Activated CD4-positive, alpha-beta T cell treated with anti-CD3 and anti-CD28 coated beads for 4 hours (primary cell): ENCODE results near the gene PLA1A.

Experiments
- DNase-seq, 2 donors: peaks; one replicate each; pipeline ENCODE4 v3.0.0-alpha.2; 2020

The PLA1A gene

DNA sequence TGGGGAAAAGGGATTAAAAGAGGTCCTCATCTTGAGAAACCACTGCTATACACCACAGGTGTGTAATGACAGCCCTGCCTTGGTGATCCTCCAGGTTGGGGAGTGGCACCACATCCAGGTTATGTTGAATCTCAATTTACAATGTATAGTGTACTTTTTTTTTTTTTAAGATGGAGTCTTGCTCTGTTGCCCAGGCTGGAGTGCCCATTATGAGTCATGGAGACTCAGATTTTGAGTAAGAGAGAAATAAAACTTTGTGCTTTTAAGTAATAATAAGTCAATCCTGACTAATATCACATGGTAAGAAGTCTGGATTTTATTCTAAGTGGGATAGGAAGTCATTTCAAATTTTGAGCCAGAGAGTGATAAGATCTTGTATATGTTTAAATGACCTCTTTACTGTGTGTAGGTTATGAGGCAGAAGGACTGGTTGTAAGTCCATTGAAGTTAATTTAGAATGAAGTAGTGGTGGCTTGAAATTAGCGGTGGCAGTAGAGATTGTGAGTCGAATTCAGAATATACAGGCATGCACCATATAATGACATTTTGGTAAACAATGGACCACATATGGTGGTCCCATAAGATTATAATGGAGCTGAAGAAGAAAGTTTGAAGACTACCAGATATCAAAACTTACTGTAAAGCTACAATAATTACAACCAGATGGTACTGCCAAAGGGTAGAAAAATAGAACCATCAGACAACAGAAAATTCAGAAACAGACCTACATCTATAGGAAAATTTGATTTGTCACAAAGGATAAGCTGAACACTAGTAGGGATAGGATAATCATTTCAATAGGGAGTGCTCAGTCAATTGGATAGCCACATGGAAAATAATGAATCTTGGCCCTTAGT lies 42.0 kb downstream of the PLA1A start:
- no peak for DNase-seq

DNA sequence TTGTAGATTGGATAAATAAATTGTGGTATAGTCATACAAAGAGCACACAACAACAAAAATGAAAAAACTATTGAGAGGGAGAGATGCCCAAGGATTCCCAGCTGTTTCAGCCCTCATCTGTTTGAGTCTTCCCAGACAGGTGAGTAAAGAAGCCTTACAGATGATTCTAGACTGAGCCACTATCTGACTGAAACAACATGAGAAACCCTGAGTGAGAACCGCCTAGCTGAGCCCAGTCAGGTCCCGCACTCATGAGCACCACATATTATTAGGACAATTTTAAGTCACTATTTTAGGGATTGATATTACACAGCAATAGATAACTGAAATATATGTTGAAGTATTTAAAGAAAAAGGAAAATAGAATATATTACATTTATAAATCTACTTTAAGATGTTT lies 43.7 kb downstream of the PLA1A start:
- no peak for DNase-seq

DNA sequence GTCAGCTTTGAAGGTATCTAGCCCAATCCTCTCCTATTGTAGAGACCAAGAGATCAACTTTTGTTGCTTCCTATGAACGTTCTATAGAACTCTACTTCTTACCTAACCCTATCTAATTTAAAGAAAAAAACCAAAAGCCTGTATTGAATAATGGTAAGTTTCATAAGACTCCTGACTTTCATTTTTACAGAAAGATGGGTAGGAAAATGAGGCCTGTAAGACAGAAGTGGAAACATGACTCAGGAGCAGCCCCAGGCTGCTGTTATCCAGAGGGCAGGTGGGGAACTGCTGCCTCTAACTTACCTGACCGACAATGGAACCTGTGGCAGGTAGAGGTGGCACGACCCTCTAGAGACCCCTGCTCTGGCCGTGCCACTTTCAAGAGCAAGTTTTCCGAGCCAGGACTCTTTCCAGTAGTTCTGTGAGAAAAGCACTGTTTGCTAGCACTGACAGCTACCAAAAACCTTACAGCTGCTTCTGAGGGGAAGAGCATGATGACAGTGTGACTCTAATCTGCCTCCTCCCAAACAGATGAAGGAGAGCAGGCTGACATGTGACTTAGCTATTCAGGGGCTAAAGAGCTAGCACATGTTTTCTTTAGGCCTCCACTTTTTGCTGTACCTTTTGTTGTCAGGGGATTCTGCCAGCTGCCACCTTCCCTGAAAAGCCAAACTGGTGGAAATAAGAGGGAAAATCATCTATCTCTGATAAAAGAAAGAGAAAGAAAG lies 45.2 kb downstream of the PLA1A start:
- no peak for DNase-seq

DNA sequence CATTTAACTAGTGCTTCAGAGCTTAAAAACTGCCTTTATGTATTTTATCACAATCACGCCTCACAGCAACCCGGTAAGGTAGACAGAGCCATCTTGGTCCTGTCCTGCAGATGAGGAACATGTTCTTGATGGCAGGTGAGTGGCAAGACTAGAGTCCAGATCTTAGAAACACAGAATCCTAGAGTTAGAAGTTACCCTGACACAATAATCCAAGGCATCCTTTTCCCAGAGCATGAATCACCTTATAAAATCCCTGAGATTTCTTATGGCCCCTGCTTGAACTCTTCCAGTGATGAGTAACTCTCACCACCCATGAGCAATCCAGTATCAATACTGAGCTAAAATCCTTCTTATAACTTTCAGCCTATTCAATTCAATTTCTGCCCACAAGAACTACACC lies 45.8 kb downstream of the PLA1A start:
- no peak for DNase-seq

DNA sequence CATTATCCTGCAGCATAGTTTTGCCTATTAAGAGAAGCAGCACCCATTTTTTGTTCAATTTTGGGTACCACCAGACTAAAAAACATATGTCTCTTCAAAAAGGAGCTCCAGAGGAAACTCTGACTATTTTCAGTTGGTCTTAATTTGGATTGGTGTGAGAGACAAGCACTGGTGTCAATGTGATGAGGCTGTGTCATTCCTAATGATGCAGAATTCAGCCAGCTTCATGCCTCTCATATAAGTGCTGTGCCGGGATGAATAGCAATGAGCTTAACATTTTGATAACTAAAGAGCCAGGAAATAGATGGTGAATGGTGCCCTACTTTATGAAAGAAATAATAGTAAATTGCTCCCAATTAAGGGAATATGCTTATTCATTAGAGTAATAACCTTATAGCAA lies 46.8 kb downstream of the PLA1A start:
- DNase-seq: no peak

DNA sequence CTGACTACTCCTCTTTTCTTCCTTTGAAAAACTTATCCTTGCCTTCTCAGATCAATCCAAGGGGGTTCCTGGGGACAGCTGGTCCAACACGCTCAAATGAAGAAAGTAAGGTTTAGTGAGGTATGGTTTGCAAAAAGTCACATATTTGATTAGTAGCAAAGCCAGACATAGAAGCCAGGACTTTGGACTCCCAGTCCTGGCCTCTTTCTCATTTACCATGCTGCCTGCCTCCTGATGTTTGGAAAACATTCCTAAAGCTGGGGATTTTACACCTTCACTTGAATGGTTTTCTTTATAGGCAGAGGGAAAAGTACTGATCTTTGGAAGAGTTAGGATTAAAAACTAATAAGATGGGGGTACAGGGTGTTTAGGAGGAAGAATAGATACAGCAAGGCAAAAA lies 48.1 kb downstream of the PLA1A start:
- DNase-seq: no peak

DNA sequence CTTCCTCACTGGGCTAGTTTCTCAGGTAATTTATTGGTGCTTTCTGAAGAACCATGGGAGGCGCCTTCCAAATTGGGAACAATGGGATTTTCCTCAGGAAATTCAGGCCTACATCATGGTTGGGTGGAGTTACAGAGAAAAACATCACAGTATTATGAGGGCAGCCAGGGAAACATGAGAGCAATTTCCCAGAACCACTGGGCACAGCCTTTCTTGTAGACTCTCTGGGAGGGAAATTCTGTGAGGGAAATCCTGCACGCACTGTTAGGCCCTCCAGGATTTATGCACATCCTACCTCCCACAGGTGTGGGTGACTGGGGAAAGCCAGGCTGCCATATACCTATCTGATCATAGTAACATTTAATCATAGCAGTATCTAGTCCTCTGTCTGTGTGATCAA lies 49.5 kb downstream of the PLA1A start:
- no peak for DNase-seq

DNA sequence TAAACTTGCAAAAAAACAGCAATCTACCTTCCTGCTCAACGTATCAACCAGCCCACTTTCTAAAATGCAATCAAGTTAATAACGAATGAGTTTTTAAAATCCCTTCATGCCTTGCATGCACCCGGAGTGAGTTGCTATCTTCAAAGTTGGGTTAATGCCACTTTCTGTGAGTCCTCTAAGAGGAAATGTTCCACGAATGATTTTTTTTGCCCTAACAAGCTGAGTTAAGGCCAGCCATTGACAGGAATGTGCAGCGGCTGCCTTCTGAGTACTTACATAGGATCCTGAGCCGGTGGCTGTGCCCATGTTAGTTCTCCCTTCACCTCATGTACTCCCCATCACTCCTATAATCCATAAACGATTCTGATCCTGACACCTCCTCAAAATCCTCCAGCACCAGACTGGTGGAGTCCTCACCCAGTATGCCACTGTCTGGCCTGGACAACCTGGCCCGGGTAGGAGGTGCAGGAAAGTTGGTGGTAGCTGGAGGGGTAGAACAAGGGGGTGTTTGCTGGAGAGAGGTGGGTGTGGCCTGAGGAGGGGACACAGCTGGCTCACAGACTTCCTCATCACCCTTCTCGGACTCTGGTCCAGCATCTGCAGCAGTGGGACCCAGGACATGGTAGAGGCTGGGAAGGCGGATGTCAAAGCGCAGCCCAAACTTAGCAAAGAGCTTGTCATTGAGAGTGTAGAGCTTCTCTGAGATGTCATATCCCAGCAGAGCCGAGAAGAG lies 50.3 kb downstream of the PLA1A start:
- DNase-seq: no peak

DNA sequence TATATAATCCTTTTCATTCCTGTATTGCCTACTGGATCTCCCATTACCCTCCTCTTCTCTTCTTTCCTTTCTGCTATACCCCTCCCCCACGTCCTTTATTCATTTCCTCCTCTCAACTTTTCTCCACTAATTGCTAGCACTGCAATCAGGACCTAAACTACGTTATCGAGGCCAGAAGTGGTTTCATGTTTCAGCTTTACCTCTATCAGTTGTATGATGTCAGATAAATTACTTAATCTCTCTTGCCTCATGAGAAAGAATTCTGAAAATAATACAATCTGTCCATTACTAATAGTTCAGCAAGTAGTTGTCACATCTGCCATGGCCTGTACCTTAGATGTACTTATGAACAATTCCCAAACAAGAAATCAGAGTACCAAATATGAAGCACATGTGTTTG lies 52.1 kb downstream of the PLA1A start:
- DNase-seq: no peak

DNA sequence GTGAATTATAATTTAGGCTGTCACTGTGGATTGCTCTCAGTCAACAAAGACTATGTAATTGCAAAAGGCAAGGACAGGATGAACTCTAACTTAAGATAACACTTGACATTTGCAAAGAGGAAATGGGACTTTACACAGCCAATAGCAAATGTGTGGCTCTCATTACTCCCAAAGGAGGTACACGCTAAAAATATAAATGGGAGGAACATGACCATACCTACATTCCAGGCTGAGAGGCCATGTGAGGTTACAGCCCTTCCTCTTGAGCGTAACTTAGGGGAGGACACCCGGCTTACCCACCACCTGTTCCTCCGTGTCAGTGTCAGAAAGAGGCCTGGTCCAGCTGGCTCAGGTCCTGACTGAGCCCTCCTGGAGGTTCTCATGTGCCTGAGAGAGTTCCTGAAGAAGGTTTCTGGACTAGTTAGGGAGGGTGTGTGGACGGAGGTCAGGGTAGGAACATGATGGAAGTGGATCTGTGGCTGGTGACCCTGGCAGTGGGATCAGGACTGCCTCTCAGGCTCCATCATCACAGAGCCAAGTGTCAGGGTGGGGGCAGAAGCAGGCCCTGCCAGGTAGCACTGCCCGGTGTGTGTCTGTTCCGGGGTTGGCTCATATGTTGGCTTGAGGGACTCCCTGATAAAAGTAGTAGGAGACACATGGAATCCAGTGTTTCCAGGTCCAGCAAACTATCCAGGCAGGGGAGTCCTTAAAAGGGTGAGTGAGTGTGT lies 54.8 kb downstream of the PLA1A start:
- DNase-seq: no peak

DNA sequence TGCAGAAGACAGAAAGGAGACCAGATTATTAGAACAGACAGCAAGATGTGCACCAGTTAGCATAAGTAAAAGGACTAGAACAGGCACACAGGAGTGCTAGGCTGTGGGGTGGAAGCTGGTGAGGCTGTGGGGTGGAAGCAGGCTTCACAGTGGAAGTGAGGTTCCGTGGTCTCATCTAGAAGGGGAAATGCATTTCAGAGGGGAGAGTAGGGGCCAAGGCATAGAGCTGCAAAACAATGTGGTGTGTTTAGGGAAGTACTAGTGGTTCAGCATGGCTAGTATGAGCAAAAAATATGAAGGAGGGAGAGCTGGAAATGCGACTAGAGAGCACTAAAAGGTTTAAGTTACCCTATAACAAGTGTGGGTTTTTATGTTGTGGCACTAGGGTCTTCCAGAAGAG lies 56.2 kb downstream of the PLA1A start:
- no peak for DNase-seq

DNA sequence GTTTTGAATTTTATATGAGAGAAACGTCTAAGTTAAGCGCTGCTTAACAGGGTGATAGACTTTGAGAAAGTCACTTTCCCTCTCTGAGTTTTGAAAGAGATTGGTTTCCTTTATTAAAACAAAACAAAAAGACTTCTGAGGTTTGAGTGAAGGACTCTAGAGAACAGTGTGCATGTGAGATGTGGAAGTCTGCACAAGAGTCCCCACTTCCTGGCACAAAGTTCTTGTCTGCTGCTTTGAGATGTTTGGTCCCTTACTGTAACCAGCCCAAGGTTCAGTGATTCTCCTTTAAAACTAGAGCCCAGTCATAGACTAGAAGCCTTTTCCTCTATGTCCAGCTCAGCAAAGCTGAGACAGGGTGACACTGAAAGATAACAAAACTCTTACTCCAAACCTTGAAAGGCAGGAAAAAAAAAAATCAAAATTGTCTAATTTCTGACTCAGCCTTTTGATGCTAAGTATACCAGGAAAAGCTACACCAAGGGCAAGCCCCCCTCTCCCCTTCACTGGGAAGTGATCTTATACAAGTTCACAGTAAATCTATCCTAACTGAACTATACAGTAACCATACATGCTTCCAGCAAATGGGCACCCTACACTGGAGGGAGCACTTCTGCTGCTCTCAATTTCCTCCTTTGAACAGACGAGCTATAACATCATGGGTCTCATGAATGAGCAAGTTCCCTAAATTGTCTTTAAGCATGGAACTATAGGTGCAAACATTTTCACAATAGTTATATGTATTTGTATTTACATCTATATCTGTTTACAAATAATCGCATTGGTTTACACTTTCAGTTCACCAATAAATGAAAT lies 60.4 kb downstream of the PLA1A start:
- DNase-seq: no peak

DNA sequence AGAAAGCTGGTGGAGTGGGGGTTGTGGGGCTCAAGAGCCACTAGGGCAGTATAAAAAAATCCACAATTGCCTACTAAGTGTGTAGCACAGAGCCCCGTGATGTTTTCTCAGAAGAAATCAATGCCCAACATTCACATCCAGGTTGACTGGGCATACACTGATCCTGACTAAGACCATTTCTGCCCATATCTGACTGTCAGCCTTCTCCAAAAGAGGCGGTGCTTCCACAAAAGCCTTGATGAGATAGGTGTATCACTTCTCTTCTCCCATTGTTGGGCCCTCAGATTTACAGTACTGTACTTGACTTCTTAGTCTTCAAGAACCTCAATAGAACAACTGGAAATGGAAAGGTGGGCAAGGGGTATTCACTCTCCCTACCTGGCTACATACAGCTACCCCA lies 61.3 kb downstream of the PLA1A start:
- DNase-seq: no peak

DNA sequence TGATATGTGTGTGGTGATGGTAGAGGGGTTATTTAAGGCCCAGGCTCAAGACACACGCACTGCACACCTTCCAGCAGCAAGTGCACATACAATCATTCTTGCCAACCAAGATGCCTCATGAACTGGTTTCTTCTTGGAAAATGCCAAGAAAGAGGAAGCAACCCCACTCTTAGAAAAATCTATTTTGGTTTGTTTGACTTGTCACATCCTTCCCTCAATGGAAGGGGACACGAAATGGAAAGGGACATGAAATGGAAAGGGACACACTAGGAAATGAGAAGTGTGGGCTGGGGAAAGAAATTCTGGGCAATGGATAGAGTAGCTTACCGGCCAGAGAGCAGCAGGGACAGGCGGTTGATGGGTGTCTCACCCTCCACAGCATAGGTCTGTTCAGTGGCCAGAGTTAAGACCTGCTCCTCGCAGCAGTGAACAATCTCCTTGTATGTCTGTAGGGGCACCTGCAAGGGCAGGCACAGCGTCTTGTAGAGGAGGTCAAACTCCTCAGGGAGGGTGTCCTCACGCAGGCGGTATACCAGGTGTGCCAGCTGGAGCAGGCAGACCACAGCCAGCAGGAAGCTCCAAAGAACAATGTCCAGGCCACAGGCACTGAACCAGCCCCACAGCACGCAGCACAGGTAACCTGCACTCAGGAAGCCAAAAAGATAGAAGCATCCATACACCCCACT lies 62.1 kb downstream of the PLA1A start:
- no peak for DNase-seq

DNA sequence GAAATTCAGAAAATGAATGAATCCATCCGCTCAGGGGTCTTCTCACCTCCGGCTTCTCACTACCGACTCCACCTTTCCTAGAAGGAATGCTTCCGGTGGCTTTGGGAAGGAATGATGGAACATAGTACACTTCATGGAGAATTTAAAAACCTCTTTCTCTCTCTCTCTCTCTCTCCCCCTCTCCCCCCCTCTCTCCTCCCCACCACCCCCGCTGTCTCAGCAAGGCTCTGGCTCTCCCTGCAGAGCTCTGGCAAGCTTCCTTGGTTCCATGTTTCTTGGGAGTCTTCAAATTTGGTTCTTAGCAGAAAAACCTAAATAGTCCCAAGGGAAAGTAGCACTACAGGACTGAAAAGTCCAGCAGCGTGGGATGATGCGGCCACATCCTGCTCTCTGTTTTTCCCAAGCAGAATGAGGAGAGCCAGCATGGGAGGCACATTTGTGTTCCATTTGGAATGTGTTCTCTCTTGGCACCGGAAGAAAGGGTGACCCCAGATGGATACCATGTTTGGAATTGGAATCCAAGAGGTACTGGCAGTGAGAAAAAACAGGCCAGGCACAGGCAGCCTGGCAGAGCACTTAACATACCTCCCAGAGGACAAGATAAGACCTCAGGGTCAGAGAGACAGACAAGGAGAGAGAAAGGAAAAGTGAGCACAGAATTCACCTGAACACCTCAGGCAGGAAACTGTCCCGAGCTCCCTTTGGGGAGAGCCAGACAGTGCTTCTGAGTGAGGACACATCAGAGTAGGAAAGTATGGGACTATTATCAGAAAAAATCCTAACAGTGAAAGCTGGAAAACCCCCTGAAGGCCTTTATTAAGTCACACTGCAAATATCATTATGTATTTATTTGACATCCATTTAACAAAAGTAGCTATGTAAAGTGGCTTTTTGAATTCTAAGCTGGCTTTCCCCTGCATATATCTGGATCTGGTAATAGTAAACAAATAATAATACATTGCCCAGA lies 63.1 kb downstream of the PLA1A start, which contains the start of gene POPDC2:
Gene POPDC2 (minus strand): TSS at position 116 of the 967 bp plus-strand sequence. CDS start 166 bp downstream, outside the sequence.
- no peak for DNase-seq

DNA sequence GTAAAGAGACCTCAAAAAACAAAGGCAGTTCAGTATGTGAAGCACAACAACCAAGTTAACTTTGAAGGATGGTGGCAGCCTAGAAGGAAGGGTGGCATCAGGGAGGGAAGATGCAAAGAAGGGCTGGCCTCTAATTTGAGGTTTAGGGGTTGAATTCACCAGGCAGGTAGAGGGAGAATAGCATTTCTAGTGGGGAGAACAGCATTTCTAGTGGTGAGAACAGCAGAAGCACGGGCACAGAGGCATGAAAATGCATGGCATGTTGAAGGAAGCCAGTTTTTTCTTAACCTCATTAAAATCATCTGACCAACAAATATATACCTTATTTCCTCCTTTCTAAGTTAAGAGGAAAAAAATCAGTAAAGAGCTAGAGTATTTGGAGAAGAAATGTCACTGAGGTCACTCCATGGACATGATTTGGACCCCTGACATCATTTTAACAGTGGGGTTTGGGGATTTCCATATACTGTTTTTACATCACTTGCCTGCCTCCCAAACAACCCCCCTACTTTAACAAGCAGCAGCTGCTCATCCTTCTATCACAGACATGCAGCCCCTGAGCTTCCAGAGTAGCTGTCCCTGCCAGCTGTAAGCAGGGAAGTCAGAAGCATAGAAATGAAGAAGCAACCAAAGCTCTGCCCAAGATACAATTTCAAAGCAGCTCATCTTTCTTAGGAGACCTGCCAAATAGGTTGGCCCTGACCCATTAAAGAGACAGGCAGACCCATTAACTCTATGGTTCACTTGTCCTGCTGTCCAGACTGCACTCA lies 65.1 kb downstream of the PLA1A start:
- no peak for DNase-seq

DNA sequence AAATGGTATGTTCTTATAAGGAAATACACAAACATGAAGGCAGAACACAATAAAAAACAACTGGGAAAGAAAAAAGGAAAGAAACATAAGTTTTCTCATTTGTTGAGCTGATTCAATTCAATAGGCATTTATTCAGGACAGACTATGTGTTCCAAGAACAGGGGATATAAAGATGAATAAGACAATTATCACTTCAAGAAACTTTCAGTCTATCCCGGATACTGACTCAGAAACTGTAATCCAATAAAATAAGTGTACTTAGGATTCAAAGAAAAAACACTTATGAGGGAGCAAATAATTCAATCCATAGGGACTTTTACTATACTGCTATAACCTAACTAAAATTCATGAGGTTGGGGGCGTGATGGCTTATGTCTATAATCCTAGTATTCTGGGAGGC lies 66.2 kb downstream of the PLA1A start:
- DNase-seq: no peak

DNA sequence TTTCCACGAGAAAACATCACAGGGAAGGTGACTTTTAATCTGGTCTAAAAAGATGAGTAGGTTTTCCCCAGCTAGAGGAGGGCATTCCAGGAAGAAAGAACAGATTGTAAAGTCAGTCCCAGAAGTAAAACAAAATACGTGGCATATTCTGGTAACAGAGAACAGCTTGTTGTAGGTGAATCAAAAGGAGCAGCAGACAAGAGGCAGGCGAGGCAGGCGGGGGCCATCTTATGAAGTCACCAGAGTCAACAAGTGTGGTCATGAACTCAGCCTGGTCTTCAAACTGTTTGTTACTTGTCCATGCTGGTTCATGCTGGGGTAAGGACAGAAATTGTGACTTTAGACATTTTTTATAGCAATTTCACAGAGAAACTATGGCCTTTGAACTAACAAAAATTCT lies 66.7 kb downstream of the PLA1A start:
- no peak for DNase-seq

DNA sequence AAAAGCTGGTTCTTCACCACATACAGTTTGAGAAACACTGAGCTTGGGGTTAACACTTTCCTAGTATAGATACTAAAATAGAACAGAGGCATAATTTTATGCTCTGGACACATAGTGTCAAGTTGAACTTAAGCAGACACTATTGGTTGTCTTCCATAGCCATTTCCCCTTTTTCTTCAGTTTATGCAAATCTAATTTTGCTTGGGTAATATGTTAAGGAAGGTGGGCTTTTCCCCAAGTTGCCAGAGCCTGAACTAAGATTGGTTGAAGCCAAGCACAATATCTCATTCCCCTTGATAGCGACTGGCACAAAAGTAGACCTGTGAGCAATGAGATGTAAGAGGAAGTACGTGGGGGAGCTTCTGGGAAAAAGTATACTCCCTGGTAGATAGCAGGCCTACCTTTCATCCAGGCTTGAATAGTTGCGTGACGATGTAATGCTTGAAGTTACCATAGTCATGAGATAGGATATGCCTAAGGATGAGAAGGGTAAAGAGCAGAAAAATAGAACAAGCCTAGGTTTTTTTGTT lies 67.2 kb downstream of the PLA1A start:
- DNase-seq: no peak
